Activated CD4-positive, alpha-beta T cell treated with anti-CD3 and anti-CD28 coated beads for 24 hours (primary cell): Measurements from ENCODE around the gene SRRM5.
"Not testable (repeated sequence)": the region's sequence is repeated elsewhere in the genome, so short reads cannot be mapped to it uniquely, and the experiment has no call there.

Source experiments
- DNase-seq, 2 donors: peaks; one replicate each; pipeline ENCODE4 v3.0.0-alpha.2; 2020; ENCODE audit warnings: low read depth in 2 of 2

SRRM5 gene

GRCh38 chr19:43638214-43638994, 26.5 kb downstream of the SRRM5 start:
- DNase-seq: no peak

GRCh38 chr19:43638995-43639518, 27.2 kb downstream of the SRRM5 start:
- DNase-seq: no peak

GRCh38 chr19:43639519-43640423, 27.9 kb downstream of the SRRM5 start, which contains the start of gene CADM4:
Gene CADM4, minus strand, starts transcription at chr19:43639850. Its CDS starts 60 bp downstream, at chr19:43639790.
- peak in 1 of 2 donors; percentile 15 for DNase-seq

- DNase-seq: no peak
These were observed 28.5 kb downstream of the SRRM5 start for GRCh38 chr19:43640424-43640757.

GRCh38 chr19:43641333-43641732, 29.4 kb downstream of the SRRM5 start:
- DNase-seq: no peak

- no peak for DNase-seq
These were observed 30.6 kb downstream of the SRRM5 start for GRCh38 chr19:43642531-43642930.

GRCh38 chr19:43643326-43643725, 31.4 kb downstream of the SRRM5 start:
- no peak for DNase-seq

GRCh38 chr19:43644181-43644580, 32.3 kb downstream of the SRRM5 start:
- DNase-seq: no peak

GRCh38 chr19:43648633-43649032, 36.7 kb downstream of the SRRM5 start:
- DNase-seq: no peak

GRCh38 chr19:43649514-43649913, 37.6 kb downstream of the SRRM5 start:
- DNase-seq: no peak

GRCh38 chr19:43650276-43650675, 38.4 kb downstream of the SRRM5 start:
- not testable (repeated sequence) for DNase-seq

- peak in 1 of 2 donors; percentile 28 for DNase-seq
These were observed 40.1 kb downstream of the SRRM5 start for GRCh38 chr19:43651758-43652545.

GRCh38 chr19:43652546-43652874, 40.6 kb downstream of the SRRM5 start:
- no peak for DNase-seq

- DNase-seq: no peak
These were observed 44.5 kb downstream of the SRRM5 start for GRCh38 chr19:43656436-43656835.

- no peak for DNase-seq
These were observed 46.1 kb downstream of the SRRM5 start for GRCh38 chr19:43658001-43658400.

- no peak for DNase-seq
These were observed 46.6 kb downstream of the SRRM5 start for GRCh38 chr19:43658494-43658893.

GRCh38 chr19:43660301-43660970, 48.5 kb downstream of the SRRM5 start:
- no peak for DNase-seq

- no peak for DNase-seq
These were observed 49.1 kb downstream of the SRRM5 start for GRCh38 chr19:43660971-43661360.

- no peak for DNase-seq
These were observed 50.6 kb downstream of the SRRM5 start for GRCh38 chr19:43662487-43662886.

GRCh38 chr19:43664018-43664417, 52.1 kb downstream of the SRRM5 start:
- DNase-seq: no peak
